GM12874 (cell line): ENCODE measurements around the gene ZC3H12C.

Experiments
- CTCF ChIP-seq: IDR thresholded peaks from 2 replicates; pipeline ENCODE4 v1.5.1; 2011; ENCODE audit warnings: low read depth, mild to moderate bottlenecking, control low read depth, low read length, moderate library complexity; ENCODE audit not compliant: insufficient read depth

Gene ZC3H12C

GRCh38 chr11:110071197-110071596 lies 22.0 kb upstream of the ZC3H12C start:
- TF ChIP-seq CTCF, result no peak

GRCh38 chr11:110072930-110073329 lies 20.3 kb upstream of the ZC3H12C start:
- no peak for TF ChIP-seq CTCF

GRCh38 chr11:110074499-110074898 lies 18.7 kb upstream of the ZC3H12C start:
- TF ChIP-seq CTCF, result no peak

- no peak for TF ChIP-seq CTCF
Measured at GRCh38 chr11:110075105-110075846, 17.9 kb upstream of the ZC3H12C start.

GRCh38 chr11:110075847-110076208 lies 17.4 kb upstream of the ZC3H12C start:
- no peak for TF ChIP-seq CTCF

- no peak for TF ChIP-seq CTCF
Measured at GRCh38 chr11:110076371-110076965, 16.7 kb upstream of the ZC3H12C start.

- TF ChIP-seq CTCF, result no peak
Measured at GRCh38 chr11:110077346-110077745, 15.8 kb upstream of the ZC3H12C start.
